HG03342 (cell line): ENCODE results near the gene VEGFA.

Source experiments
- ATAC-seq: cut with Tn5 transposase; IDR thresholded peaks from one replicate; pipeline ENCODE4 v1.9.1; 2021; ENCODE audit warnings: mild to moderate bottlenecking, moderate library complexity; ENCODE audit not compliant: unreplicated experiment

Gene VEGFA

GRCh38 chr6:43769526-43770371 lies at the start of gene VEGFA:
TSS of gene VEGFA (plus strand) at chr6:43770211.
- ATAC-seq, result peak; percentile 42

GRCh38 chr6:43720999-43721398 lies 49.0 kb upstream of the VEGFA start:
- ATAC-seq, result no peak

- no peak for ATAC-seq
Measured at GRCh38 chr6:43722920-43723545, 47.0 kb upstream of the VEGFA start.

- peak; percentile 76 for ATAC-seq
Measured at GRCh38 chr6:43723737-43724295, 46.2 kb upstream of the VEGFA start.

DNA sequence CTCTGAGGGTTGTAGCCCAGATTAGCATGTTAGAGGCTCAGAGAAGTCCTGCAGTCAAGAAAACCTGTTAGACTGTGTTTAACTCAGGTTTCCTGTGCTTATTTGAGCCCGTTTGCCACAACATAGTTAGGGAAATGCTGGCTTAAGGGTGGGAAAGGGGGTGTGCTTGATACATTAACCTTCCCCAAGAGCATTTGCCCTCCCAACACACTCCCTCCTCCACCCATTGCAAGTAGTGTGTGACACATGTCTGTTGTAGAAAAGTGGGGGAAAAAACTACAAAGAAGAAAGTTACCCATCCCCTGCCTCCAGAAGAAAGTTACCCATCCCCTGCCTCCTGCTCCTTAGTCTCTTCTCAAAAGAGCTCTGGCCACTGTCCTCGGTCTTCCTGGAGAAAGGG lies 45.7 kb upstream of the VEGFA start:
- ATAC-seq, result no peak

GRCh38 chr6:43724914-43725642 lies 44.9 kb upstream of the VEGFA start:
- no peak for ATAC-seq

DNA sequence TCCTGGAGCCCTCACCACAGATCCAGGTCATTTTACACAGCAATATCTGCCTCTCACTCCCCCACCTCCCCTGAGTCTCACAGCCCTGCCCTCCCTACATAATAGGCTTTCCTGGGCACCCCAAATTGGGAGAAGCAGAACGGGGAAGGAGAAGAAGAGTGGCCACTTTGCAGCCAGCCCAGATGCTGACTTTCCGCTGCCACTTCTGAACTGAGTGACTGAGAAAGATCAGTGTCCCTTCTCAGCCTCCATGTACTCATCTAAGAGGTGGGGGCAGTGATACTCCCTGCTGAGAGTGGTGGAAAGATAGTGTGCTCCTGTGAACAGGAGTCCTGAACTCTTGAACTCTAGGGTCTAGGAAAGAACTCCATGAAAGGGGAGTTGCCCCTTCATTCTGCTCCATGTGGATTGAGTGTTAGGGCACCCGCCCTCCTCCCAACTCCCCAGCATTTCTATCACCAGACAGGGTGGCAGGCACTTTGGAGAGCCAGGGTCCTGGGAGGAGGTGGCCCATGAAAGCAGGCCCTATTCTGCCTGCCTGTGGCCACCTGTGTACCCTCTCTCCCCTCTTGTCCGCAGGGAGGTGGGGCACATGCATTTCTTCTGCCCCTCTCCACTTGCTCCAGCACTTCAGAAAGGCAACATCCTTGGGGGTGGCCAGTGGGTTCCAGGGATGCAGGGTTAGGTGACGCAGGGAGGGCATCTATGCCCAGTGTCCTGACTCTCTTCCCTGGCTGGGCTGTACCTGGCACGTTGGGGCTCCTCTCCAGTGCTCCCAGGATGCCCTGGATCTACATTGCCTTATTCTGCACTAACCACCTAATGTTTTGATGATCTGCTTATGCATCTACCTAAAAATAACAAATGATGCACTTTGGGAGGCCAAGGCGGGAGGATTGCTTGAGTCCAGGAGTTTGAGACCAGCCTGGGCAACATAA lies 44.1 kb upstream of the VEGFA start:
- ATAC-seq, result no peak

DNA sequence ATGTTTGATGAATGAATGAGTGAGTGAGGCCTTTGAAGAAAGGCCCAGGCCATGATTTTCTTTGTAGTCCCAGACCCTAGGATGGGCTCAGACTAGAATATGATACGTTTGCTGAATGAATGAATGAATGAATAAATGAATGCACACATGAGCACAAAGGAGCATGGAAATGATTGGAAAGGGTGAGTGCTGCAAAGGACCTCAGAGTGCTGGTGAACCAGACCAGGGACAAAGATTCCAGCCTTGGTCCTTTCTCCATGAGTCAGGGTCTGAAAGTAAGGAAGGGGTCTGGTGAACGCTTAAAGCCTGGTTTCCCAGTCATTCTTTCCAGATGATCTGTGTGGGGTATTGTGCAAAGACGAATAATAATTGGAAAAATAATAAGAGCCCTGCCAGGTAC lies 42.4 kb upstream of the VEGFA start:
- no peak for ATAC-seq

DNA sequence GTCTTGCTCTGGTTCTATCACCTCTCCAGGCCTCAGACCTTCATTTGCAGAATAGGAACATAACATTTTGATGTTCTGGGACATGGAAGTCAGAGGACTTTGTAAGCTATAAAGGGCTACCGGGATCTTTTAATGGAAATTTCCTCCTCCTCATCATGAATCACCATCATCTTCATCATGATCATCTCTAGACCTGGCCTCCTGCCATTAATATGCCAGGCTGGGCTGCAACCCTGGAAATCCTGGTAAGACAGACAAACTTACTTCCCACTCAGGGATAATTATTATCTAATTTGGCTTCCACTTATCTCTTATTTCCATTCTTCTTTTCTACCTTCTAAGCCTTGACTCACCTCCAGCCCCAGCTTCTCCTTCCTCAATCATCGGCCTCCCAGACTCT lies 41.4 kb upstream of the VEGFA start:
- ATAC-seq, result no peak

DNA sequence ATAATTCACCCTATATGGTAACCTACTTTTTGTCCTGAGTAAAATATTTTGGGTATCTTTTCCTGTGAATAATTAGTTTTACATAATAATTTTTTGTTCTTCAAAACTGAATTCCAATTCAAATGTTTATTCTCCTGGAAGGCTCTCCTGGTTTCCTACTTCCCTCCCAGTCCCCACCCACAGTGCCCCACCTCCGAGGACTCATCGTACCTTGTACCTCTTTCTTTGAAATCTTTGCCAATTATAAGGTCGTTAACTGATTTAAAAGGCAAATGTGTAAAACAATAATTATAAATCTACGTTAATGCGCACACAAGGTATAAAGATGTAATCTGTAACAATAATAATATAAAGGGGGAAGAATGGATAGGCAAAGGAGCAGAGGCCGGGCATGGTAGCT lies 40.5 kb upstream of the VEGFA start:
- ATAC-seq, result no peak

GRCh38 chr6:43730634-43731033 lies 39.4 kb upstream of the VEGFA start:
- no peak for ATAC-seq

DNA sequence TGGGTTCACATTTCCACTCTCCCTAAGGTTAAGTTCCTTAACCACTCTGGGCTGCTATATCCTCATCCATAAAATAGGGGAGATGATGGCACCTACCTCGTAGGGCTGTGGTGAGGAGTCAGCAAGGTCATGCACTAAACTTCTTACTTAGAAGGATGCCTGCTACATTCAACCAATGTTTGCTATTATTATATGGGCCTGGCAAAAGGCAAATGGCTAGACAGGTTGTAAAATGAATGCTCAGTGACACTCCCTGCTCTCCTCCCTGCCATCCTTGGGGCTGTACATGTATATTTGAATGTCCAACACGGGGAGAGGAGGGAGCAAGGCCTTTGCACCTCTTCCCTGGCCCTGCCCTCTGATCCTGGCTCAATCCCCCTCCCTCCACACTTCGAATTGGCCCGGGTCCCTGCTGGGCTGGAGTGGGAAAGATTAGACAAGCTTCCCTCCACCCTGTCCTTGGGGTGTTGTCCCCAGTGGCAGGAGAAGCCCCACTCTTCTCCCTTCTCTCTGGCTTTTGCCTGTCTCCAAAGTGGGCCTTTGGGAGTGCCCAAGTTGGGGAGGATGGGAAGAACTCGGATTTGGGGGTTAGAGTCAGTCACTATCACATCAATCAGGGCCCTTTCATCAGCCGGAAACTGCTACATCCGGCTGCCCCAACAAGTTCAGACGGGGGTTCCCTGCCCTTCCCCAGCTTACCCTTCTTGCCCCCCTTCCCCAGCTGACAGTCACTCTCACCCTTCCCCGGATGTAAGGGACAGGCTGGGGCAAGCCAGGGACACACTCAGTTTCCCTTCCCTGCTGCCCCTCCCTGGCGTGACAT lies 36.3 kb upstream of the VEGFA start:
- ATAC-seq, result no peak

DNA sequence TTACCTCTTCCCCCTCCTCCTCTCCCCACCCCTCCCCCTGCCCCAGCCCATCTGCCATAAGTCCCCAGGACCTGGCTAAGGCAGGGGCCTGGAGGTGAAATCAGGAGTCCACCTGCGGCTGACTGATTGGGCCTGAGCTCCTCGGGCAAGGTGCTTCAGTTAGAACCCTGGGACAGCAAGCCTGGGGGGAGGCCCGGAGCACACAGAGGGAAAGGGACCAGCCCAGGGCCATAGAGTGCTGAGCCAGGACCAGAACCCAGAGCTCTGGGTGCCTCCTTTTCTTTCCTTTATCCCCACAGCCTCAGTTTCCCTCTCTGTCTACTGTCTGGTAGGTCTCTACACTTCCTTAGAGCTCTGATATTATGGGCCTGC lies 35.7 kb upstream of the VEGFA start:
- ATAC-seq, result no peak

DNA sequence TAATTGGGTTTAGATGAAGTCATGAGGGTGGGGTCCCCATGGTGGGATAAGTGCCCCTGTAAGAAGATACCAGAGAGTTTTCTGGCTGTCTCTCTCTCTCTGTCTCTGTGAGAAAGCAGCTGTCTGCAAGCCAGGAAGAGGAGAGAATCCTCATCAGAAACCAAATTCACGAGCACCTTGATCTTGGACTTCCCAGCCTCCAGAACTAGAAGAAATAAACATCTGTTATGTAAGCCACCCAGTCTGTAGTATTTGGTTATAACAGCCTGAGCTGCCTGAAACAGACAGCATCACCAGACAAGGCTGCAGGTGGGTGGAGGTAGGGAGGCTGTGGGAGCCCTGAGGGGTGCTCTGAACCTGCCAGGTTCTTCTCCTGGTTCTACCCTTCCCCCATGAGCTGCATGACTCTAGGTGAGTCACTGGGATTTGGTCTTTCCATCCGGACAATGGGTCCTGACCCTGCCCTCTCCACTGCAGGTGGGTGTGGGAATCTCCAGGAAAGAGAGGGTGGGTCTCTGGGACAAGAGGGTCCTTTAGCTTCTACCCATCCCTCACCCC lies 34.3 kb upstream of the VEGFA start:
- no peak for ATAC-seq

DNA sequence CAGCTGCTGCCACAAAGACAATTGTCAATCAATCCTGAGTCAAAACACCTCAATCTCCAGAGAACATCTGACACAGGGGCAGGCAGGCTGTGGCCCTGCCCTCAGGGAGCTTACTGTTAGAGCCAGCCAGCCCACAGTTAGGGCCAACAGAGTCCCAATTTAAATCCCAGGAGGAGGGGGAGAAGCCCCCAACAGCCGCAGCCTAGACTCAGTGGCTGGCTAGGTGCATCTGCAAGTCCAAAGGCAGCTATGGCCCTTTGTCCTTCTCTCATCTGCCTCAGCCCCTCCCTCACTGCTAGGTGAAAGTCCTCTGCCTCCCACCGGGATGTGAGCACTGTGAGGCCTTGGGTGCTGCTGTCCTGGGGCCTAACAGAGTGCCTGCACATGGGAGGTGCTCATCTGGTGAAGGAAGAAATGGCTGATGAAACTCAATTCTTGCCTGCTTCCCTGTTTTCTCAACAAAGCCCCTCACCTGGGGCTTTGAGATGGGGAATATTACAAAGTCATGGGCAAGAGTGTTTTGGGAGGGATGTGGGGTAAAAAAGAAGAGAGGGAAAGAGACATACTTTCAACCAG lies 33.7 kb upstream of the VEGFA start:
- ATAC-seq, result no peak

DNA sequence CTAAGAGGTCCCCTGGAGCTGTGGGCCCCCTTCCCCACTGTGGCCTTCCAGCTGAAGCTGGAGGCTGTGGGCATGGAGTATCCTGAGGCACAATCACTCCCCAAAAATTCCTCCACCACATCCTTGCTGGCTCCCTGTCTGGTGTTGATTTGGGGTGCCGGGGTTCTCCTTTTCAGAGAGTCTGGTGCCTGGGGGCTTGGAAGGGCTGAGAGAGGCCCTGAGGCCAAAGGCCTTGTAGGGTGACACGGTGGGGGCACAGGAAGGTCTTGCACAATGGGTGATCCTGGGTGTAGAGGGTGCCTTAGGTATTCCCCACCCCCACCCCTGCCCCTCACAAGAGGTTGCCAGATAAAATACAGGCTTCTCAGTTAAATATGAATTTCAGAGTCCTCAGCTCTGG lies 33.2 kb upstream of the VEGFA start:
- ATAC-seq, result no peak

GRCh38 chr6:43737272-43738081 lies 32.5 kb upstream of the VEGFA start:
- ATAC-seq, result no peak

GRCh38 chr6:43738267-43738676 lies 31.7 kb upstream of the VEGFA start:
- no peak for ATAC-seq
